Stimulated activated CD8-positive, alpha-beta memory T cell treated with anti-CD3 and anti-CD28 coated beads, Interleukin-7, amount 100 ng/mL, for 1 hour (primary cell): ENCODE results near the gene H2AZ2.
A peak's percentile ranks its signal among the peaks of the same experiment; 100 is the strongest.
"Not testable (repeated sequence)": the region's sequence is repeated elsewhere in the genome, so short reads cannot be mapped to it uniquely, and the experiment has no call there.

Source experiments
- DNase-seq, 2 donors: peaks; one replicate each; pipeline ENCODE4 v3.0.0-alpha.2; 2020; ENCODE audit warnings: low read depth in 2 of 2

H2AZ2 gene

DNA sequence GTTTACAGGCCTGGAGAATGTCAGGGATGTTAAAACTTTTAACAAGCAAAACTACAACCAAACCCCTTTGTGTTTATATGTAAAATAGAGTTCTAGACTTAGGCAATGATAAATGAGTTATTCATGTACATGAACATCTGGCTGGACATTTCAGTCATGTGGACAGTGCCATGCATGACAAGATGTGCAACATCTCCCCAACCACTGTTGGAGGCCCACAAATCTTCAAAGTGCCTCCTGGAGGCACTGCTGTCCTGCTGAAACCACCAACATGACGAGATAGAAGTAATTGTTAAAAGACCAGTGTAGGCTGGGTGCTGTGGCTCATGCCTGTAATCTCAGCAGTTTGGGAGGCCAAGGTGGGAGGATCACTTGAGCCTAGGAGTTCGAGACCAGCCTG, 33.0 kb downstream of the H2AZ2 start:
- no peak for DNase-seq

DNA sequence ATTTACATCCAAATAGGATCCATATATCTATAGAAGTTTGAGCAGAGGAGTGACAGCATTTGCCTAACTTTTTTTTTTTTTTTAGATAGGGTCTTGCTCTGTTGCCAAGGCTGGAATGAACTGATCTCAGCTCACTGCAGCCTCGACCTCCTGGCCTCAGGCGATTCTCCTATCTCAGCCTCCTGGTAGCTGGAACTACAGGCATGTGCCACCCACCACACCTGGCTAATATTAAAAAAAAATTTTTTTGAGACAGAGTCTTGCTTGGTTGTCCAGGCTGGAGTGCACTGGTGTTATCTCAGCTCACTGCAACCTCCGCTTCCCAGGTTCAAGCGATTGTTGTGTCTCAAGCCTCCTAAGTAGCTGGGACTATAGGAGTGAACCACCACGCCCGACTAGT, 36.3 kb downstream of the H2AZ2 start:
- no peak for DNase-seq

DNA sequence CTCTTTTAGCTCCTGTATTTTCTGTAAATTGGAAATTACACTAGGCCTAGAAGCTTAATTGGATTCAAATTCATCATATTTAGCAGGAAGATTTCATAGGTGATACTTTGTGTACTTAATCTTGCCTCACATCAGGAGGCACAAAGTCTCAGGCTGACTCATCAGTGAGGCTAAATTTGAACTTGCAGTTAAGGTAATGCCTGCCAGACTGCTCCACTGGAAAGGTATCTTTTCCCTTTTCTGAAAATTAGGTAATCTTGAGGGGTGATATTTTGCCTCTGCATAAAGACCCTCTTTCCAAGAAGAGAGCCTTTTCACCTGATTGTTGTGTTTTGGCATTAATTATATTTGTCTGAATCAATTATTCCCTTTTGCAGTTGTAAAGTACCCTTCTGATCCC, 36.8 kb downstream of the H2AZ2 start:
- DNase-seq: no peak

DNA sequence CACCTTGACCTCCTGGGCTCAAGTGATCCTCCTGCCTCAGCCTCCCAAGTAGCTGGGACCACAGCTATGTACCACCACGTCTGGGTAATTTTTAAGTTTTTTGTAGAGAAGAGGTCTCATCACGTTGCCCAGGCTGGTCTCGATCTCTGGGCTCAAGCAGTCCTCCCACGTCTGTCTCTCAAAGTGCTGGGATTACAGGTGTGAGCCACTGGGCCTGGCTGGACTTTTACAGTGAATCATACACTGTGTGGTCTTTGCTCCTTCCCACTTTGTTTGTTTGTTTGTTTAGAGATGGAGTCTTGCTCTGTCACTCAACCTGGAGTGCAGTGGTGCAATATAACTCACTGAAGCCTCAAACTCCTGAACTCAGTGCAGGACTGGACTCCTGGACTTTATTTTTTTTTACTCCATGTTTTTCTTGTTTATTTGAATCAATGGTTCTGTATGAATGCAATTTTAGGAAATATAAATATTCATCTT, 38.9 kb downstream of the H2AZ2 start:
- DNase-seq: no peak

DNA sequence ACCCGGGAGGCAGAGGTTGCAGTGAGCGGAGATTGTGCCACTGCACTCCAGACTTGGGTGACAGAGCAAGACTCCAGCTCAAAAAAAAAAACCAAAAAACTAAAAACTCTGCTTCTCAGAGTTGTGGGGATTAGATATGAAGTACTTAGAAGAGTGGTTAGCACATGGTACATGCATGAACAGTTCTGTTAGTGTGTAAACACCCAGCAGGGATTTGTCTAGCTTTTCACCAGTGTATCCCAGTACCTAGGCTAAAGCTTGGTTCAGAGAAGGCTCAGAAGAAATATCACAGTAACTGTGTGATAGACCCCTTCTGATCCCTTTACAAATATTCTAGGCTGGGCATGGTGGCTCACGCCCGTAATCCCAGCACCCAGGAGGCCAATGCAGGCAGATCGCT, 41.9 kb downstream of the H2AZ2 start:
- no peak for DNase-seq

DNA sequence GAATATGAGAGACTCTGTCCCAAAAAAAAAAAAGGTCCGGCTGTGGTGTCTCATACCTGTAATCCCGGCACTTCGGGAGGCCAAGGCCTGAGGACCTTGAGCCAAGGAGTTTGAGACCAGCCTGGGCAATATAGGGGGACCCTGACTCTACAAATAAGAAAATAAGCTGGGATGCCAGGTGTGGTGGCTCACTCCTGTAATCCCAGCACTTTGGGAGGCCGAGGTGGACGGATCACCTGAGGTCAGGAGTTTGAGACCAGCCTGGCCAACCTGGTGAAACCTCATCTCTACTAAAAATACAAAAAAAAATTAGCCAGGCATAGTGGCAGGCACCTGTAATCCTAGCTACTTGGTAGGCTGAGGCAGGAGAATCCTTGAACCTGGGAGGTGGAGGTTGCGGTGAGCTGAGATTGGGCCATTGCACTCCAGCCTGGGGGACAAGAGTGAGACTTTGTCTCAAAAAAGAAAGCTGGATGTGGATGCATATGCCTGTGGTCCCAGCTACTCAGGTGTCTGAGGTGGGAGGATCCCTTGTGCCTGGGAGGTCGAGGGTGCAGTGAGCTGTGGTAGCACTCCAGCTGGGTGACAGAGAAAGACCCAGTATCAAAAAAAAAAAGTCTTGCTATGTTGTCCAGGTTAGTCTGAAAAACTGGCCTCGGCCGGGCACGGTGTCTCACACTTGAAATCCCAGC, 43.9 kb downstream of the H2AZ2 start:
- not testable (repeated sequence) for DNase-seq

DNA sequence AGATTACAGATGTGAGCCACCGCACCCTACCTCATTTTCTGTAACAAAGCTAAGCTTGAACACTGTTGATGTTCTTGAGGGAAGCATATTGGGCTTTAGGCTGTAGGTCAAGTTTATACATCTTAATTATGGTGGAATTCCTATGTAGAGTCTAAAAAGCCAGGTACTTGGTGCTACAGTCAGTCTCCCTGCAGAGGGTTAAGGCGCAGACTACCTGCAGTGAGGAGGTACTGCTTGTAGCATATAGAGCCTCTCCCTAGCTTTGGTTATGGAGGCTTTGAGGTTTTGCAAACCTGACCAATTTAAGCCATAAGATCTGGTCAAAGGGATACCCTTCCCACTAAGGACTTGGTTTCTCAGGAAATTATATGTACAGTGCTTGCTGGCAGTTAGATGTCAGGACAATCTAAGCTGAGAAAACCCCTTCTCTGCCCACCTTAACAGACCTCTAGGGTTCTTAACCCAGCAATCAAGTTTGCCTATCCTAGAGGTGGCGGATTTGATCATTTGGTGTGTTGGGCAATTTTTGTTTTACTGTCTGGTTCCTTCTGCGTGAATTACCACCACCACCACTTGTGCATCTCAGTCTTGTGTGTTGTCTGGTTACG, 45.4 kb downstream of the H2AZ2 start:
- DNase-seq: no peak

DNA sequence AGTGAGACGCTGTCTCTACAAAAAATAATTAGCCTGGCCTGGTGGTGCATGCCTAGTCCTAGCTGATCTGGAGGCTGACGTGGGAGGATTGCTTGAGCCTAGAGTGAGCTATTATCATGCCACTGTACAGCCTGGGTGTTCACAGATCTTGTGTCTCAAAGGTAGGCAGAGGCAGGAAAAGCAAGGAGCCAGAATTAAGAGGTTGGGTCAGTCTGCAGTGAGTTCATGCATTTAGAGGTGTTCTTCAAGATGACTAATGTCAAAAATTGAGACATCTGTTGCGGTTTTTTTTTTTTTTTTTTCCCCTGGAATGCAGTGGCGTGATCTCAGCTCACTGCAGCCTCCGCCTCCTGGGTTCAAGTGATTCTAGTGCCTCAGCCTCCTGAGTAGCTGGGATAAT, 46.0 kb downstream of the H2AZ2 start:
- no peak for DNase-seq

DNA sequence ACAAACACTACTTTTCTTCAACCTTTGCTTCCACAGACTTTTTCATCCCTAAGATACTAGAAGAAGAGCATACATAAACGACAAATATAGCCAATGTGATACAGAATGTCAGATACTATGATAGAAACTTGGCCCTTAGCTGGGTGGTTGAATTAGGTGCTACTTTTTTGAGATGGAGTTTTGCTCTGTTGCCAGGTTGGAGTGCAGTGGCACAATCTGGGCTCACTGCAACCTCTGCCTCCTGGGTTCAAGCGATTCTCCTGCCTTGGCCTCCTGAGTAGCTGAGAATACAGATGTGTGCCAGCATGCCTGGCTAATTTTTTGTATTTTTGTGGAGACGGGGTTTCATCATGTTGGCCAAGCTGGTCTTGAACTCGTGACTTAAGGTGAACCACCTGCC, 47.9 kb downstream of the H2AZ2 start:
- no peak for DNase-seq

DNA sequence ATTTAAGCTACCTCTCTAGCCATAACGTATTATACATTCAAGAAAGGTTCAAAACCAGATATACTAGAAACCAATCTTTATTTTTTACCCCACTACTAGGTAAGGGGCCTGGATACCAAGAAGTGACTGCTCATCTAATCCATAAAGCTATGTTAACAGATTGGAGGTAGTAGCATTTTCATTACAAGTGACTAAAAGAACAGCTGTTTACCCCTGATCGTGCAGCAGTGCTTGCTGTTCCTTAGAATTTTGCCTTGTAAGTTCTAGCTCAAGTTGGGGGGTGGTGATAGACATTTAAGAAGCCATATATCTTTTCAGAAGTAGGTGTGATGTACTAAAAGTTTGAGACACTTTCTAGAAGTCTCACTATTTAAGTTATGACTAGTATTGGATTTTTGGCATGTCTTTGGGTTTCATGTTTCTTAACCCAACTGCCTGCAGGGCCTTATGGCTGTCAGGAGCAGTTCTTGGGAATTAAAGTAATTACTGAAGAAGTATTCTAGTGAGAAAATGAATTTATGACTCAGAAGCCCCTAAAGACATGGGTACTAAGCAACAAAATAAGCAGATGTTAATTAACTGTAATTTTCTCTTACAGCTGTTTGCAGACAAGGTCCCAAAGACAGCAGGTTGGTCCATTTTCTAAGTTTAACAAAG, 49.1 kb downstream of the H2AZ2 start:
- no peak for DNase-seq

DNA sequence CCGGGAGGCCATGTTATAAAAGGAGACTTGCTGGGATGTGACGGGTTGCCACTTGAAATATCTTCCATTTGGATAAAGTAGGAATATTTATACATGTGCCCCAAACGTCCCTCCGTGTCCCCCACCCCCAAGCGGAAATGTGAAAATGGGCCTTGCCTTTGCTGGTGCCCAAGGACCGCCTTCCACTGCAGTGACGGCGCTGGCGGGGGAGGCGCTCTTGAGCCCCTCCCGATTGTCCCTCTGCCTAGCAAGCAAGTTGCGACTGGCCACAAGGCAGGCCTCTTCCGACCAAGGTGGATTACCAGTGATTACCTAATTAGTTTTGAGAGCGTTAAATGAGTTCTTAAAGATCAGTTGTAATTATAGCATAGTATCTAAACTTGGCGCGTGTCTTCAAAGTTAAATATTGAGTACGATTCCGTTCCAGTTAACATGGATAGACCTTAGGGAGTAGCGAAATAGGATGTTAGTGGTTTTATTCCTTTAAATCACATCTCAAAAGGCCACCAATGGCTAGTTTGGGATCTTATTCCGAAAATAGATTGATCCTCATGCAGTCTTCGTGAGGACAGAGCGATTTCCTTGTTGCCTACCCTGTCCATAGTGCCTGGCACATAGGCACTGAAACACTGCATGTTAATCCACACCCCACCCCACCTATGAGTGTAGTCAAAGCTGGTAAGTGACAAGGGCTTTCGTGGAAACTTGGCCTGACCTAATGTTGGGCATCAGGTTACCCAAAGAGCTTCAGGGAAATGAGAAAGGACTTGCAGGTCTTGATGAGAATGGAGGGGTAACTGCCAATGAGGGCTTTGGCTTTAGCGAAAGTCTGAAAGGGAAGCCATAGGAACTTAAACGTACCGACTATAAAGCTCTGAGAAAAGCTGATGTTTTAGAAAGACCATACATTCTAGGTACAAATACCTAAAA, 50.3 kb downstream of the H2AZ2 start:
- DNase-seq: peak; percentile 54 to 61

DNA sequence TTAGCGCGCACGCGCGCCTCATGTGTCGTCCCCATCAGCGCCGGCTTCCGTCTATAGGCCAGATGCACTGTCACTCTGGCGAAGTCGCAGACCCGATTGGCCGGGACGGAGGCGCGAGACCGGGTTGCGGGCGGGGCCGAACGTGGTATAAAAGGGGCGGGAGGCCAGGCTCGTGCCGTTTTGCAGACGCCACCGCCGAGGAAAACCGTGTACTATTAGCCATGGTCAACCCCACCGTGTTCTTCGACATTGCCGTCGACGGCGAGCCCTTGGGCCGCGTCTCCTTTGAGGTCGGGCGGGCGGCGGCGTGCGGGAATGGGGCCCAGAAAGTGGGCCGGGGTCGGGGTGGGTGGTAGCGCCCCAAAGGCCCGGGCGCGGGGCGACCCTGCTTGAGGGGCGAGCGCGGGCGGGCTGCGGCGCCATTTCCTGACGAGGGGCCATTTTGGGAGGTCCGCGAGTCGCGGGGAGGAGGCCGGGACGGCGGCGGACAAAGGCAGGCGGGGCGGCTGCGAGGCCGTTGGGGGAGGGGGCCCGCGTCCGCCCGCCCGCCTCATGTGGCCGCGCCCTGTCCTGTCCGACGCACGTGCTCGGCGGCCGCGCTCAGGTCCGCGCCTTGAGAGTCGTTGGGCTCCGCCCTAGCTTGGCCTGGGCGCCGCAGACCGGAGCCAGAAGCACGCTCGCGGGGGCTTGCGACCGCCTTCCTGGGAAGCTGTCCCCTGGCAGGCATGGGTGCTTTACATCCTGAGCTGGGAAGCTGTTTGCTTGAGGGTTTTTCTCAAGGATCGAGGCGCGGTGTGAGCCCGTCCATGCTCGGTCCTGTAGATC, 51.2 kb downstream of the H2AZ2 start, which contains the start of gene PPIA:
TSS of gene PPIA (plus strand) at position 178 of the 825 bp plus-strand sequence. CDS start at position 222, 44 bp downstream.
- DNase-seq: peak; percentile 97

DNA sequence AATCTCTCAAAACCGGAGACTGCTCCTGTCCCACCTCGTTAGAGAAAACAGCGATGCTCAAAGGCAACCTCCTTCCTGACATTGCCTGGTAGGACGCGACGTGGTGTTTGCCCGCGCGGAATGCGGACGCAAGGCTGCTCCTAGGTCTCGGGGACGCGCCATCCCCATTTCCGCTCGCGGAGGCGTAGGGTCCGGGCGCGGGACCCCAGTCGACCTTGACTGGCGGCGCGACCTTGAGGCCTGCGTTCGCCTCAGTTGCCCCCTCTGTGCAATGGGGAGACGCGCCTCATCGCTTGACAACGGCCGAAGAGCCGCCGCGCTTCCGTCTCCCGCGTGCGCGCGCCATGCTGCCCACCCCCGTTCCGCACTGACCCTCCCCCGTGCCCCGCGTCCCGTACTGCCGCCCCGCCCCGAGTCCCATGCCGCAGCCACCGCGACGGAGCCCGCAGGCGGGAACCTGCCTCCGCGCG, 51.8 kb downstream of the H2AZ2 start:
- no peak for DNase-seq

DNA sequence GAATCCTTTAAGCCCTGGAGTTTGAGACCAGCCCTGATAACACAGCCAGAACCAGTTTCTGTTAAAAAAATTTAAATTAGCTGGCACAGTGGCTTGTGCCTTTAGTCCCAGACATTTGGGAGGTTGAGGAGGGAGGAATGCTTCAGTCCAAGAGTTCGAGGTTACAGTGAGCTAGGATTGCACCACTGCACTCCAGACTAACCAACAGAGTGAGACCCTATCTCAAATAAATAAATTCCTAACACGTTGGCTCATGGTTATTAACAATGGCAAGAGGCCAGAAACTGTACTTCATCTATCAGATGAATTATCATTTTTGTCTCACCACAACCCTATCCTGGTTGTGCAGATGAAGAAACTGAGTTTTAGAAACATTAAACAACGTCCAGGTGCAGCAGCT, 53.6 kb downstream of the H2AZ2 start:
- DNase-seq: no peak

DNA sequence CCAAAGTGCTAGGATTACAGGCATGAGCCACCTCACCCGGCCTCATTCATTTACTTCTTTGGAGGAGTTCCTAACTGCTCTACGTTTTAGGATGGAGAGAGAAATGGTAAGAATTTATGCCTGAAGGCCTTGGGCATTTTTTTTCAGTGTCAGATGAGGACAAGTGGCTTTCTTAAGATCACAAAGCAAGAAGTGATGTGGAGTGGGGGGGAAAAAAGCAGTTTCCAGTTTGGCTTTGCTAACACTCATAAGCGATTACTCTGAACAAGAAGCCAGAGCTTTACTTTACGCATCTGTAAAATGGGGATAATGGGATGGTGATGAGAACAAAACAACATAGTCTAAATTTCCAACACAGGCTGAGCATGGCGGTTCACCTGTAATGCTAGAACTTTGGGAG, 54.0 kb downstream of the H2AZ2 start:
- DNase-seq: no peak

DNA sequence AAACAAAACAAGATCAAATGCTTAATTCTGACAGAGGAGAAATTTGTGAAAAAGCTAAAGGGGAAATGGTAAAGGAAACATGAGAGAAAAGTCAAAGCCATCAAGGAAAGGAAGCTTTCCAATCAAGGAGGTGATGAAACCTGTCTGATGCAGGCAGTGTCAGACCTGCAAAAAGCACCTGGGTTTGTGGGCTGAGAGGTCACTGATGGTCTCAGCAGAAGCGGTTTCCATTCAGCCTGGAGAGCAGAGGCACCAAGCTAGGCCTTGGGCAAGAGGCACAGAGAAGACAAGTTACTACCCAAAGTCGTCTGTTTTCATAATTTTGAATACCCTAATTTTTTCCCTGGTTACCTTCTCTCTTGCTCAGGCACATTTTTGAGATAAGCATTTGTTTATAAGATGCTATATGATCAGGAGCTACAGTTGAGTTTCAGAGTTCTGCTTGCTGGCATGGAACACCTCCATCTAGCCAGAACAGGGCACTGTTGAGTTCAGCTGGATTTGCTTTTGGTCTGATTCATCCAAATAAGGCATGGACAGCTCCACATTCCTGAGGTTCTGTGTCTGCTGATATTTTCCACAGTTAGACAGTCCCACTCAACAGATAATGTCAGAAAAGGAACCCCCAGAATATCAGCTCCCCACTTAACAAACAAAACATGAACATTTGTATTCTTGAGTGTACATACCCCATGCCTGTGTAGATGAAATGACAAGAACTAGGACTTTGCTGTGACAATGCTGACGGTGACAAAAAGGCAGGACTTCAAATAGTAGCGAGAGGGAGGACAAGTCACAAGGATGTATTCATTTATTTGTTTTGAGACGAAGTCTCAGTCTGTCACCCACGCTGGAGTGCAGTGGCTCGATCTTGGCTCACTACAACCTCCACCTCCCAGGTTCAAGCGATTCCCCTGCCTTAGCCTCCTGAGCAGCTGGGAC, 56.3 kb downstream of the H2AZ2 start:
- no peak for DNase-seq

DNA sequence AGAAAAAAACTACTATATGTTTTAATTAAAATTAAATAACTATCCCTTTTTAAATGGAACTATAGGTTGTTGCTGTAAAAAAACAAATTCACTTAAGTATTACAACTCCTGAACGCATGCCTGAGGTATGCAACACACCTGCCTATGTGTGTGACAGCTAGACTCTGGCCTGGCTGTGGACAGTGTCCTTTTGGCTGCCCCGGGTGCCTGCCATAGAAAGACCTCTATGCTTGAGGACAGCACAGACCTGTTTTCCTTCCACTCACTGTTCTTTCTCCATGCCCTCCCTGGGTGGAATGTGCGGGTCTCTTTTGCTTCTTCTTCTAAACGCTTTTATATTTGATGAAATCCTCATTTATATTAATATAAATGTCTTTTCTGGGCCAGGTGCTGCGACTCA, 57.9 kb downstream of the H2AZ2 start:
- no peak for DNase-seq

DNA sequence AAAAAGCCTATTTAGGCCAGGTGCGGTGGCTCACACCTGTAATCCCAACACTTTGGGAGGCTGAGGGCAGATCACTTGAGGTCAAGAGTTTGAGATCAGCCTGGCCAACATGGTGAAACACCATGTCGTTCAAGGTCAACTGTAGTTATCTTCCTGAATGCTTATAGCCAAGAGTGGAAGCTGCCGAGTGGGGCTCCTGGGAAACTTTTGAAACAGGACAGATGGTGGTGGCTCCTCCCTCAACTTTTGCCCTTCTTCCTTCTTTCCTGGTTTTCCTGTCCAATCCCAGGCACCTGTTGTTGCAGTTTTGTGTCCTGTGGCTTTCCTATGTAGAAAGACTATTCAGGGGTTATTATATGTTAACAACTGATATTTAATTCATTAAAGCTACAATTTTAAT, 60.1 kb downstream of the H2AZ2 start:
- no peak for DNase-seq

DNA sequence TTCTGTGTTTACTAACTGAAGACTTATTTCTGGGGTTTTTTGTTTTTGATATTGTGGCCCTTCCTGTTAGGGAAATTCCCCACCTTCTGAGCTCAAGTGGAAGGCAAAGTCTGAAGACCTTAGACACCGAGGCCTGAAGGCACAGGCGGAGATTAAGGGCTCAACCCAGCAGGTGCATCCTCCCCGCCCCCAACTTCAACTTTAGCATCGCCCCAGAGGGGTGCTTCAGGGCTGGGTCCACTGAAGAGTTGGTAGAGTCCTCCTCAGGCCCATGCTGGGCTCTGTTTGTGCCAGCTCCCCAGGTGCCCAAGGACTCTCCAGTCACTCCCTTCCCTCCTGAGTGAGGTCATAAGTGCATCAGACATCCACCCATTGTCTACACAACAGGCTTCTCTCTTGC, 60.8 kb downstream of the H2AZ2 start:
- no peak for DNase-seq

DNA sequence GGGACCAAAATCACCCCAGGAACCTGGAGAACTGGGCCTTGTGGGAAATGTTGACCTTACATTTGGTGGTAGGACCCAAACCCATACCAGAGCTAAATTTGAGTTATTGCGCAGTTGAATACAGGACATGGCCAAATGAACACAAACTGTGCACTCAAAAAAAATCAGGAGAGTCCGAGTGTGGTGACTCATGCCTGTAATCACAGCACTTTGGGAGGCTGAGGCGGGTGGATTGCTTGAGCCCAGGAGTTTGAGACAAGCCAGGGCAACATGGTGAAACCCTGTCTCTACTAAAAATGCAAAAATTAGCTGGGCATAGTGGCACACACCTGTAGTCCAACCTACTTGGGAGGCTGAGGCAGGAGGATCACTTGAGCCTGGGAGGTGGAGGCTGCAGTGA, 62.7 kb downstream of the H2AZ2 start:
- DNase-seq: not testable (repeated sequence)
